Cardiac muscle cell (in vitro differentiated cells and primary cell): ENCODE results near the gene DCAF16. TPM values are rescaled to one million over a fixed set of nuclear protein-coding genes. Genes with fewer than 3 reads are reported as not detected.
"Not testable (repeated sequence)": the region's sequence is repeated elsewhere in the genome, so short reads cannot be mapped to it uniquely, and the experiment has no call there.

Experiments
- DNase-seq, 2 donors: peaks; one replicate each; pipeline versions ENCODE4 v3.0.0 to v3.0.0-alpha.2; 2010 to 2017; ENCODE audit warnings: low read depth in 1 of 2, low spot score in 1 of 2
- H3K27ac ChIP-seq: fragments of 200-600 bp; sonication (generic); 2 replicates; pipeline ENCODE4 v1.5.1; 2016
- H3K27me3 ChIP-seq: fragments of 200-600 bp; sonication (generic); 2 replicates; pipeline ENCODE4 v1.6.0; 2016; ENCODE audit warnings: control low read depth
- H3K36me3 ChIP-seq: fragments of 200-600 bp; sonication (generic); 2 replicates; pipeline ENCODE4 v1.5.1; 2016; ENCODE audit warnings: control low read depth
- H3K4me1 ChIP-seq: fragments of 200-600 bp; sonication (generic); 2 replicates; pipeline ENCODE4 v1.8.1; 2017; ENCODE audit warnings: low read depth, mild to moderate bottlenecking, mixed run types
- H3K4me3 ChIP-seq: fragments of 200-600 bp; sonication (generic); 2 replicates; pipeline ENCODE4 v1.5.1; 2016; ENCODE audit warnings: mild to moderate bottlenecking
- H3K9me3 ChIP-seq: fragments of 200-600 bp; sonication (generic); 2 replicates; pipeline ENCODE4 v1.5.1; 2017; ENCODE audit warnings: low read depth, mild to moderate bottlenecking, control low read depth
- polyA plus RNA-seq: library from polyadenylated mRNA; unstranded; fragments of >200 nt; fragmentation: Nextera tagmentation; extraction: Ambion mirVana; gene quantifications from 2 replicates; pipeline ENCODE4 v1.2.1, GENCODE V29; 2016
- total RNA-seq: library from RNA; depleted of rRNA; stranded (reverse); fragments of >200 nt; gene quantifications from 2 replicates; pipeline ENCODE4 v1.2.3, GENCODE V29; 2016
- TF ChIP-seq, protein P1 (sequence below): IDR thresholded peaks from 2 replicates; pipeline ENCODE4 v1.5.1; 2012; ENCODE audit warnings: low read depth, mild to moderate bottlenecking, low read length

Gene DCAF16
- total RNA-seq (33.0 and 76.6 TPM in 2 replicates), polyA plus RNA-seq (17.9 and 28.9 TPM in 2 replicates)

GRCh38 chr4:17810260-17811077 lies at the start of gene DCAF16, which contains the start of gene NCAPG:
Gene DCAF16, minus strand, starts transcription at chr4:17810757. Its CDS starts 6,616 bp downstream, at chr4:17804141.
Gene NCAPG, plus strand, starts transcription at chr4:17810979. Its CDS starts 99 bp downstream, at chr4:17811078.
- DNase-seq = peak; percentile 100
- Histone ChIP-seq H3K36me3 (no peaks in the 10 kb centered on the region), H3K9me3 (no peaks in the 10 kb centered on the region), H3K4me3 (peak within 1 kb of the TSS; percentile 84), H3K27me3 (no peaks in the 10 kb centered on the region), H3K4me1 (peaks cover 32% of the 10 kb centered on the region), H3K27ac (peak within 1 kb of the TSS; percentile 99)
- TF ChIP-seq, protein P1, sequence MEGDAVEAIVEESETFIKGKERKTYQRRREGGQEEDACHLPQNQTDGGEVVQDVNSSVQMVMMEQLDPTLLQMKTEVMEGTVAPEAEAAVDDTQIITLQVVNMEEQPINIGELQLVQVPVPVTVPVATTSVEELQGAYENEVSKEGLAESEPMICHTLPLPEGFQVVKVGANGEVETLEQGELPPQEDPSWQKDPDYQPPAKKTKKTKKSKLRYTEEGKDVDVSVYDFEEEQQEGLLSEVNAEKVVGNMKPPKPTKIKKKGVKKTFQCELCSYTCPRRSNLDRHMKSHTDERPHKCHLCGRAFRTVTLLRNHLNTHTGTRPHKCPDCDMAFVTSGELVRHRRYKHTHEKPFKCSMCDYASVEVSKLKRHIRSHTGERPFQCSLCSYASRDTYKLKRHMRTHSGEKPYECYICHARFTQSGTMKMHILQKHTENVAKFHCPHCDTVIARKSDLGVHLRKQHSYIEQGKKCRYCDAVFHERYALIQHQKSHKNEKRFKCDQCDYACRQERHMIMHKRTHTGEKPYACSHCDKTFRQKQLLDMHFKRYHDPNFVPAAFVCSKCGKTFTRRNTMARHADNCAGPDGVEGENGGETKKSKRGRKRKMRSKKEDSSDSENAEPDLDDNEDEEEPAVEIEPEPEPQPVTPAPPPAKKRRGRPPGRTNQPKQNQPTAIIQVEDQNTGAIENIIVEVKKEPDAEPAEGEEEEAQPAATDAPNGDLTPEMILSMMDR = no peak

DNA sequence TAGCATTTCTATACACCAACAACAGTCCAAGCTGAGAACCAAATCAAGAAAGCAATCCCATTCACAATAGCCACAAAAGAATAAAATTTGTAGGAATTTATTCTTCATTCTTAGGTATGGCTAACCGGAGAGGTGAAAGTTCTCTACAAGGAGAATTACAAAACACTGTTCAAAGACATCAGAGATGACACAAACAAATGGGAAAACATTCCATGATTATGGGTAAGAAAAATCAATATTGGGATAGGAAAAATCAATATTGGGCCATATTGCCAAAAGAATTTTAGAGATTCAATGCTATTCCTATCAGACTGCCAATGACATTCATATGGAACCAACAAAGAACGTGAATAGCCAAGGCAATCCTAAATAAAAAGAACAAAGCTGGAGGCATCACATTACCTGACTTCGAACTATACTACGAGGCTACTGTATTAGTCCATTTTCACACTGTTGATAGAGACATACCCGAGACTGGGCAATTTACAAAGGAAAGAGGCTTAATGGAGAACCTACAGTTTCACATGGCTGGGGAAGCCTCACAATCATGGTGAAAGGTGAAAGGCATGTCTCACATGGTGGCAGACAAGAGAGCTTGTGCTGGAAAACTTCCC lies 49.3 kb upstream of the DCAF16 start:
- DNase-seq = no peak
- H3K4me3 ChIP-seq = no peak overlapping the region
- no peaks in the 10 kb centered on the region for H3K9me3 ChIP-seq
- no peaks in the 10 kb centered on the region for H3K36me3 ChIP-seq
- no peaks in the 10 kb centered on the region for H3K4me1 ChIP-seq
- H3K27me3 ChIP-seq = no peaks in the 10 kb centered on the region
- no peak overlapping the region for H3K27ac ChIP-seq
- TF ChIP-seq, protein P1 = no peak

DNA sequence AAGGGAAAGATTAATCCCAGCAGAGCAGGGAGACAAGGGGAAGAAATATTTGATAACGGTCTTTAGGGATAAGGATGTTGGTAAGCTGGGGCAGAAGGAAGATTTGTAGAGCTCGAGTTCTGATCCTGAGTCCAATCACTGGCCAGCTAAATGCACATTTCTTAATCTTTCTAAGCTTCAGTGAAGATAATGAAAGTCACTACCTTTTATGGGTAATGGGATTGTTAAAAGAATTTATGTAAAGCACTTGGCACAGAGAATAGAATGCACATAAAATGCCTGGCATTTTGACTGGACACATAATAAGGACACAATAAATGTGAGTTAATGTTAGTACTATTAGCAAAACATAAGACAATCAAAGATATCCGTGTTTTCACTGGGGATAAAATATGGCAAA lies 43.5 kb upstream of the DCAF16 start:
- H3K4me1 ChIP-seq = no peaks in the 10 kb centered on the region
- no peaks in the 10 kb centered on the region for H3K36me3 ChIP-seq
- no peak overlapping the region for H3K27ac ChIP-seq
- DNase-seq = no peak
- TF ChIP-seq, protein P1 = no peak
- H3K27me3 ChIP-seq = no peaks in the 10 kb centered on the region
- H3K4me3 ChIP-seq = no peak overlapping the region
- H3K9me3 ChIP-seq = no peaks in the 10 kb centered on the region

DNA sequence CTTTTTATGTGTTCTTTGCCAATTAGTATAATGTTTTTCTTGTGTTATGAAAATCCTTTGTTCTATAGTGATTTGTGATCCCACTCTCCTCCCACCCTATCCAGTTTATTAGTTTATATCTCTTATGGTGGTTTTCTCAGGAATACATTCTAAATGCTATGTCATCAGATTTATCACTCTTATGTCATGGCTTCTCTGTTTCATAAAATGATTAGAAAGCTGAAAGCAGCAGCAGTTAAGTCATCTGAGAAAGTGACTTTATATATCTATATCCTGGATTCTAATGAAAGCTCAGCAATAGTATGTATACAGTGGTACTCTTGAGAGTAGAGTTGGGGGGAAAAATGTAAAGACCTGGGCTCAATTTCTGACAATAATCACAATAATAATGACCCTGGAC lies 41.4 kb upstream of the DCAF16 start:
- DNase-seq = no peak
- Histone ChIP-seq H3K36me3 (no peaks in the 10 kb centered on the region), H3K9me3 (no peaks in the 10 kb centered on the region), H3K4me1 (no peaks in the 10 kb centered on the region), H3K4me3 (no peak overlapping the region), H3K27me3 (no peaks in the 10 kb centered on the region), H3K27ac (no peak overlapping the region)
- TF ChIP-seq, protein P1 = no peak

DNA sequence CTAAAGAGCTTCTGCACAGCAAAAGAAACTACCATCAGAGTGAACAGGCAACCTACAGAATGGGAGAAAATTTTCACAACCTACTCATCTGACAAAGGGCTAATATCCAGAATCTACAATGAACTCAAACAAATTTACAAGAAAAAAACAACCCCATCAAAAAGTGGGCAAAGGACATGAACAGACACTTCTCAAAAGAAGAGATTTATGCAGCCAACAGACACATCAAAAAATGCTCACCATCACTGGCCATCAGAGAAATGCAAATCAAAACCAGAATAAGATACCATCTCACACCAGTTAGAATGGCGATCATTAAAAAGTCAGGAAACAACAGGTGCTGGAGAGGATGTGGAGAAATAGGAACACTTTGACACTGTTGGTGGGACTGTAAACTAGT lies 39.7 kb upstream of the DCAF16 start:
- H3K4me1 ChIP-seq, H3K36me3 ChIP-seq, DNase-seq, H3K27ac ChIP-seq, H3K4me3 ChIP-seq, H3K27me3 ChIP-seq, H3K9me3 ChIP-seq: not testable (repeated sequence)

GRCh38 chr4:17846266-17846665 lies 35.7 kb upstream of the DCAF16 start:
- H3K4me1 ChIP-seq = no peaks in the 10 kb centered on the region
- H3K9me3 ChIP-seq = no peaks in the 10 kb centered on the region
- peaks cover 5% of the 10 kb centered on the region for H3K36me3 ChIP-seq
- DNase-seq = no peak
- no peak overlapping the region for H3K4me3 ChIP-seq
- TF ChIP-seq, protein P1 = no peak
- H3K27ac ChIP-seq = no peak overlapping the region
- no peaks in the 10 kb centered on the region for H3K27me3 ChIP-seq
